DMS114 treated with DMSO at 0.1 percent for 48 hours (cell line): ENCODE measurements around the gene TCTN3.
A peak's percentile ranks its signal among the peaks of the same experiment; 100 is the strongest.
"Not testable (repeated sequence)": the region's sequence is repeated elsewhere in the genome, so short reads cannot be mapped to it uniquely, and the experiment has no call there.

Experiments
- DNase-seq: peaks from one replicate; lab custom pipeline; 2025; ENCODE audit not compliant: unreplicated experiment; lab: John Stamatoyannopoulos, UW

TCTN3 gene

GRCh38 chr10:95693668-95694534 lies at the start of gene TCTN3:
Gene TCTN3 (minus strand): TSS chr10:95693927. CDS start chr10:95693899, 28 bp downstream.
- DNase-seq = peak; percentile 99

DNA sequence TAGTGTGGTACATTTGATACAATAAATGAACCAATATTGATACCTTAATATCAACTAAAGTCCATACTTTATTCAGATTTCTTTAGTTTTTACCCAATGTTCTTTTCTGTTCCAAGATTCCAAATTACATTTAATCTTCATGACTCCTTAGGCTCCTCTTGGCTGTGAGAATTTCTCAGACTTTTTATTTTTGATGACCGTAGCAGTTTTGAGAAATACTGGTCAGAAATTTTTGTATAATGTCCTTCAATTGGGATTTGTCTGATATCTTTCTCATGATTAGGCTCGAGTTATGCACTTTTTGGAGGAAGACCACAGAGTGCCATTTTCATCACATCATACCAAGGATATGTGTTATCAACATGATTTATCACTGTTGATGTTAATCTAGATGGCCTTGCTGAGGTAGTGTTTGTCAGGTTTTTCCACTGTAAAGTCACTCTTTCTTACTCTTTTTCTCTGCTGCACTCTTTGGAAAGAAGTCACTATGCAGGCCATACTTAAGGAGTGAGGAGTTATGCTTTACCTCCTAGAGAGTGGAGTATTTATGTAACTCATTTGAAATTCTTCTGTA lies 49.3 kb upstream of the TCTN3 start:
- DNase-seq = no peak

DNA sequence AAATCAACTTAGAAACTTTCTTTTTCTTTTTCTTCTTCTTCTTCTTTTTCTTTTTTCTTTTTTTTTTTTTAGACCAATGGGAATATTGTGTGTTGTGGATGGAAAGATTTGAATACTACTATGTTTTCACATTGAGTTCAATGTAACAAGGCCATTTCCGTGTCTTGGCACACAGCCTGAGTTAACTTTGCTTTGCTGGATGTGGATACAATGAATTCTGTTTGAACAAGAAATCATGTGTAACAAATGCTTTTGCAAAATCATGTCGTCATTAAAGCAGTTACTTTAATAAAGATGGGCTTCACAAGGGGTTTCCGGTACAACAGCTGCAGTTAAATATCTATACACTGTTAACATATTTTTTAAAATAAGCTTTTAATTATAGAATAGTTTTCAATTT lies 48.8 kb upstream of the TCTN3 start:
- DNase-seq = no peak

DNA sequence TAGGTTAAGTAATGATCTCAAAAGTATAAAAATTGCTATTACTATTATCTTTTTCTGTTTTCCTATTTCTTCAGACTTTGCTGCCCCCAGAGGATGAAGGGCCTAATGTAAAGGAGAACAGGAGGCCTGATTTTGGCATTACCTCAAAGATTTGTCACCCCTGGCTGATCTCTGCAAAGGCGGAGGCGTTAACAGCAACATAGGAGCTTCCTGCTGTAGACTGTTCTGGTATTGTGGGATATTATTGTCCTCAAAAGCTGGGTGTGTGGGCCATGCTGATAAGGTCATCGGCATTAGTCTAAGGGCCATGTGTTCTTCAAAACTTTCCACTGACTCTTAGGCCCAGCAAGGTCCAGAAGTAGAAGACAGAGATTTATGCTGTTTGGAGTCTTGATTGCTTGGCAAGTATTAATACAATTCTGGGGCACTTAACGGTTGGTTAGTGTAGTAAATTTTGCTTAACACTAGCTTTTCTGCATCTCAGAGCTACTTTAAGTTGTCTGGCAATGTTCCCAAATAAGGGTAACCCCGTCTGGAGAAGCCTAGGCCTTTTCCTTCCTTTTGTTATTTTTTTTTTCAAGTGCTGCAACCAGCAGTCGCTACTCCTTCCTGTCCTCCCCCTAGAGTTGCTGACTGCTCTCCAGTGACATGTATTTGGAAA lies 48.2 kb upstream of the TCTN3 start:
- DNase-seq = no peak

DNA sequence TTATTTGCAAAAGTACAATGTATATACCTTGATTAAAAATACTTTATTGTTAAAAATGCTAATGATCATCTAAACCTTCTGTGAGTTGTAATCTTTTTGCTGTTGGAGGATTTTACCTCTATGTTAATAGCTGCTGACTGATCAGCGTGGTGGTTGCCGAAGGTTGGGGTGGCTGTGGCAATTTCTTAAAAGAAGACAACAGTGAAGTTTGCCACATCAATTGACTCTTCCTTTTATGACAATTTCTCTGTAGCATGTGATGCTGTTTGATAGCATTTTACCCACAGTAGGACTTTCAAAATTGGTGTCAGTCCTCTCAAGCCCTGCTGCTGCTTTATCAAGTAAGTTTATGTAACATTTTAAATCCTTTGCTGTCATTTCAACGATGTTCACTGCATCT lies 45.3 kb upstream of the TCTN3 start:
- no peak for DNase-seq

GRCh38 chr10:95732907-95733306 lies 39.2 kb upstream of the TCTN3 start:
- DNase-seq = not testable (repeated sequence)

DNA sequence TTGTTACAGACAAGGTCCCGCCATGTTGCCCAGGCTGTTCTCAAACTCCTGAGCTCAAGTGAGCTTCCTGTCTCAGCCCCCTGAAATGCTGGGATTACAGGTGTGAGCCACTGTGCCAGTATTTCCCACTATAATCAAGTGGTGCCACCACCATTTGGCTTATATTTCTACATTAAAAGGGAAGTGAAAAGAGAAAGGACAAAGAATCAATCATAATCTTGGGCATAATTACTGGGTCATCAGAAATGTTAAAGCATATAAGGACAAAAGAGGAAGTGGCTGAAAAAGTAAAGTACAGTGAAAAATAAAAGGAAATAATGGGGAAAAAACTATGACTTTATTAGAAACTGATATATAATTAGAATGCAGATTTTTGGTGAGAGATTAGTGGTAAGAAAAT lies 36.5 kb upstream of the TCTN3 start:
- no peak for DNase-seq

GRCh38 chr10:95729323-95730055 lies 35.8 kb upstream of the TCTN3 start:
- DNase-seq = no peak

DNA sequence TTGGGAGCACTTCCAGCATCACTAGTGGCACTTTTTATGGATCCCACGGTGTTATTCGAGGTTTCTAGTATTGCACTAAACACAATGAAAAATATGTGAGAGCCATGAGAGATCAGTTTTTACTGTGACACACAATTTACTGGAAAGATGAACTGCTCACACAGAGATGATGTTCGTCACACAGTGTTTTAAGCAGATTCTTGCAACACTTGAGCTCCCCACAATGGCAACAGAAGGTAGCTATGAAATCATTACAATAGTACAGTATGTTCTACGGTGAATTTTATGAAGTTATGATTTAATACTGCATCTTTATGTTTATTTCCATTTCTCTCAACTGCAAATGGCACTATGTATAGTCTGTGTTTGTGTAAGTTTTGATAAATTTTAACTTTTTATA lies 34.8 kb upstream of the TCTN3 start:
- peak; percentile 7 for DNase-seq

DNA sequence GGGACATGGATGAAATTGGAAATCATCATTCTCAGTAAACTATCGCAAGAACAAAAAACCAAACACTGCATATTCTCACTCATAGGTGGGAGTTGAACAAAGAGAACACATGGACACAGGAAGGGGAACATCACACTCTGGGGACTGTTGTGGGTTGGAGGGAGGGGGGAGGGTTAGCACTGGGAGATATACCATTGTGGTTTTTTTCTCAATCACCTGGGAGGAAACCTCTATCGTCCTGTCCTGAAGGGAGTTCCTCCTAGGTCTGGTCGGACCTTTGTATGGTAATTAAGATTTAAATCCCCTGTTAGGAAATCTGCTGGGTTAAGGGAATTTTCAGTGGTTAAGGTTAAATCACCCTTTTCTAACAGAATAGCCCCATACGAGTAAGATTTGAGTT lies 28.8 kb upstream of the TCTN3 start:
- DNase-seq = not testable (repeated sequence)

DNA sequence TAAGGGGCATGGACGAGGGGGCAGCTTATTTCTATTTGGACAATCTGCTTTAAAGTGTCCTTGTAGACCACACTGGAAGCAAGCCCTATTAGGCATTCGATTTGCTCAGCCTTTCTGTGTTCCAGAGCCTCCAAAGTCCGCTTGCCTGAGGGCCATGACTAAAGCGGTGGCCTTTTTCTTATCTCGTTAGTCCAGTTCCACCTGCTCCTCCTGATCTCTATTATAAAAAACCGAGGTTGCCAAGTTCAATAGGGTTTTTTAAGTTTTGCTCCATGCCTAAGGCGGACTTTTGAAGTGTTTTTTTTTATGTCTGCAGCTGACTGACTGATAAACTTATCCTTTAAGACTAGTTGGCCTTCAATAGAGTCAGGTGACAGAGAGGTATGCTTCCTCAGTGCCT lies 27.0 kb upstream of the TCTN3 start:
- not testable (repeated sequence) for DNase-seq

GRCh38 chr10:95716866-95717265 lies 23.1 kb upstream of the TCTN3 start:
- no peak for DNase-seq

DNA sequence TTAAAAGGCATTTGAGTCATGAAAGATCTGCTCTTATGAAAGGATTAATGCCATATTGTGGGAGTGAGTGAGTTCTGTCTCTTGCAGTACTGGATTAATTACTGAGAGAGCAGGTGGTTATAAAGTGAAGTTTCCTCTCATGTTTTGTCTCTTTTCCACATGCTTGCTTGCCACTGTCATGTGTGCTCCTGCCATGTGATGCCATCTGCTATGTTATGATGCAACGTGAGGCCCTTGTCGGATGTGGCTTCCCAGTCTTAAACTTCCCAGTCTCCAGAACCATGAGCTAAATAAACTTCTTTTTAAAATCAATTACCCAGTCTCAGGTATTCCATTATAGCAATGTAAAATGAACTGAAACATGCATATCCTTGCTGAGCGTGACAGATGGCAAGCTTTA lies 22.7 kb upstream of the TCTN3 start:
- DNase-seq = no peak

GRCh38 chr10:95711492-95711891 lies 17.8 kb upstream of the TCTN3 start:
- DNase-seq = no peak

GRCh38 chr10:95706990-95707389 lies 13.3 kb upstream of the TCTN3 start:
- no peak for DNase-seq

GRCh38 chr10:95706573-95706972 lies 12.8 kb upstream of the TCTN3 start:
- no peak for DNase-seq

GRCh38 chr10:95698415-95698814 lies 4.7 kb upstream of the TCTN3 start:
- no peak for DNase-seq

DNA sequence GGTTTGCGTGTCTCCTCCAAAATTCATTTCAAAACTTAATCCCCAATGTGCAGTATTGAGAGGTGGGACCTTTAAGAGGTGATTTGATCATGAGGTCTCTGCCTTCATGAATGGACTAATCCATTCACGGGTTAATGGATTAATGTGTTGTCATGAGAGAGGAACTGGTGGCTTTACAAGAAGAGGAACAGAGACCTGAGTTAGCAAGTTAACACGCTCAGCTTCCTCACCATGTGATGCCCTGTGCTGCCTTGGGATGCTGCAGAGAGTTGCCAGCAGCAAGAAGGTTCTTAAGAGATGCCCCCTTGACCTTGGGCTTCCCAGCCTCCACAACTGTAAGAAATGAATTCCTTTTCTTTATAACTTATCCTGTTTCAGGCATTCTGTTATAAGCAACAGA lies 3.7 kb upstream of the TCTN3 start:
- DNase-seq = no peak

DNA sequence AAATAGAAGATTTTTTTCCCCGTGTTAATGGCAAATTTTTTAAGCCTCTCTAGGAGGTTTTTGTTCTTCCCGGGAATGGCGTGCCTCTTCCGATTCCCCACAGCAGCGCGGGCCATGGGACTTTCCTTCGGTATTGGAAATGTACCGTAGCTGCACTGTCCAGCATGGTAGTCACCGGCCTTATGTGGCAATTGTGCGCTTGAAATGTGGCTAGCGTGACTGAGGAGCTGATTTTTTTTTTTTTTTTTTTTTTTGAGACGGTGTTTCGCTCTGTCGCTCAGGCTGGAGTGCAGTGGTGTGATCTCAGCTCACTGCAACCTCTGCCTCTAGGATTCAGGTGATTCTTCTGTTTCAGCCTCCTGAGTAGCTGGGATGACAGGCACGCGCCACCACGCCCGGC lies 938 bp upstream of the TCTN3 start:
- DNase-seq = no peak

- DNase-seq = no peak
Observed at GRCh38 chr10:95693071-95693667, 558 bp downstream of the TCTN3 start.

DNA sequence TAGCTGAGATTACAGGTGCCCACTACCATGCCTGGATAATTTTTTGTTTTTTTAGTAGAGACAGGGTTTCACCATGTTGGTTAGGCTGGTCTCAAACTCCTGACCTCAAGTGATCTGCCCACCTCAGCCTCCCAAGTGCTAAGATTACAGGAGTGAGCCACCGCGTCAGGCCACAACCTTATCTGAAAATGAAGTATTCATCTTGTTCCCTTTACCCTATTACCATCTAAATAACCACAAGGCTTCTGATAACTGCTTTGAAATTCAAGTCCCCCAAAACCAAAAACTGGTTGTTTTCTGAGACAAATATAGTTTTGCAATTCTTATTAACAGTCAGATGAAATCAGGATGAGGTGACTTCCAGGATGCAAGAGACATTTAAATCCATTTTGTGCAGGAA lies 2.4 kb downstream of the TCTN3 start:
- DNase-seq = no peak
